ENCODE results near the gene PCDHGB2.

GRCh38 chr5:141360685-141361084 is 891 bp downstream of the PCDHGB2 start:
- TF ChIP-seq CTCF (IDR thresholded peaks at IDR 0.05; ENCODE audit: low read depth, low read length, poor library complexity, severe bottlenecking) (no peak), EZH2phosphoT487 (IDR thresholded peaks at IDR 0.05; ENCODE audit: borderline replicate concordance, low read length) (no peak)

All from DOHH2 (cell line).